Measurements from ENCODE around the gene CTNNA3.

The CTNNA3 gene

GRCh38 chr10:65891073-65891981 lies 1804.7 kb downstream of the CTNNA3 start:
- no peak overlapping the region for H3K4me3 ChIP-seq (ENCODE audit: low read length)
- no peak for TF ChIP-seq CTCF (conservative IDR thresholded peaks at IDR 0.05; ENCODE audit: low read depth, low read length)
- DNase-seq (ENCODE audit: low read depth): no peak

DNA sequence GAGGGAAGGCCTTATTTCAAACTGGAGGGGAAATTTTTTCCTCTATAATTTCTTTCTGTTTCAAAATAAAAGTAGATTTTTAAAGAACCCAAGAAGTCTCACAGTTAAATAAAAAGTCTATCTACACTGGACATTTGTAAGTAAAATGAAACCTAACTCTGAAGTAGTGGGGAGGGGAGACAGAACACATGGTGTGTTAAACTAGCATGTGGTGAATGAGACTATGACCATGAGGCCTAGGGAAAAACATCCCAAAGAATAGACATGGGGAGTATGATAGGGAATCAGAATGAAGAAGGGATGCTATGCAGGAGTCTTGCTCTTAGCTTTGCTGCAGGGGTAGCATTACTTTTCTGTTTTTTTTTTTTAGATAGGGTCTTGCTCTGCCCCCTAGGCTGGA lies 1831.5 kb downstream of the CTNNA3 start:
- no peak for DNase-seq (ENCODE audit: low read depth)
- no peak for TF ChIP-seq CTCF (conservative IDR thresholded peaks at IDR 0.05; ENCODE audit: low read depth, low read length)

DNA sequence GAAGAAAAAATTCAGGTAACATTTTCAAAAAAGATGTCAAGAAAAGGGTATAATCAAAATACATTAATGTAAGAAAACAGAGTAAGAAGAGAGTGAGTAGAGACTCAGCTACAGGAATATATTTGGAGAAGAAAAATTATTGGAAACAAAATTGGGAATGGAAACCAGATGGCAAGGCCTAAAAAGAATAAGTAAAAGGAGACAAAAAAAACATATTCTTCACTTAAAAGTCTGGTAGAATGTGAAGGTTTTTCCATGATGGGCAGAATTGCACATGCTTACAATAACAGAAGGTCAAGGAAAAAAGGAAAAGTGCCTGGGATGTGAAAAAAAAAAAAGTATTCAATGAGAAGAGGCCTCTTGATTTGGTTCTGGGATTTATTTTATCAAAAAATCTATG lies 1832.0 kb downstream of the CTNNA3 start:
- DNase-seq (ENCODE audit: low read depth): no peak
- no peak overlapping the region for H3K4me3 ChIP-seq (ENCODE audit: low read length)
- TF ChIP-seq CTCF (conservative IDR thresholded peaks at IDR 0.05; ENCODE audit: low read depth, low read length): no peak

More for the DNA sequence above, 1831.5 kb downstream of the CTNNA3 start:
- H3K4me3 ChIP-seq (ENCODE audit: low read length): no peak overlapping the region

All from retinal pigment epithelial cell (primary cell).